GM23338 (cell line): Measurements from ENCODE around the gene ERI3.

Source experiments
- CREB1 ChIP-seq: fragments of 250-450 bp; sonication (Bioruptor Pico); IDR thresholded peaks from 2 replicates; pipeline ENCODE4 v1.5.0; 2020; ENCODE audit warnings: low read depth, mild to moderate bottlenecking, moderate library complexity
- ETS1 ChIP-seq: IDR thresholded peaks from 2 replicates; pipeline ENCODE4 v1.6.1; 2016; ENCODE audit warnings: antibody characterized with exemption
- EZH2 ChIP-seq: fragments of 200-600 bp; sonication (generic); IDR thresholded peaks from one replicate; pipeline ENCODE4 v1.8.0; 2017; ENCODE audit warnings: antibody characterized with exemption, mild to moderate bottlenecking, low read depth; ENCODE audit not compliant: unreplicated experiment
- EZH2phosphoT487 ChIP-seq: fragments of 200-600 bp; sonication (generic); IDR thresholded peaks from one replicate; pipeline ENCODE4 v1.8.1; 2018; ENCODE audit warnings: antibody characterized with exemption; ENCODE audit not compliant: unreplicated experiment
- JUNB ChIP-seq: IDR thresholded peaks from one replicate; pipeline ENCODE4 v1.6.1; 2016; ENCODE audit warnings: antibody characterized with exemption; ENCODE audit not compliant: unreplicated experiment
- NANOG ChIP-seq: IDR thresholded peaks from 2 replicates; pipeline ENCODE4 v1.6.1; 2016; ENCODE audit warnings: antibody characterized with exemption, borderline replicate concordance
- POLR2AphosphoS5 ChIP-seq: IDR thresholded peaks from 2 replicates; pipeline ENCODE4 v1.6.1; 2016; ENCODE audit warnings: antibody characterized with exemption, low read depth
- ZNF114 ChIP-seq: fragments of 250-450 bp; sonication (Bioruptor Pico); IDR thresholded peaks from 2 replicates; pipeline ENCODE4 v1.5.0; 2020; ENCODE audit warnings: mild to moderate bottlenecking, moderate library complexity
- ZNF331 ChIP-seq: fragments of 250-450 bp; sonication (Bioruptor Pico); IDR thresholded peaks from 2 replicates; pipeline ENCODE4 v1.5.0; 2020; ENCODE audit warnings: low read depth, mild to moderate bottlenecking, moderate library complexity
- TF ChIP-seq, protein P1 (sequence below), 2 experiments: fragments of 200-600 bp in 1 of 2; sonication (generic) in 1 of 2; conservative IDR thresholded peaks; 2 replicates each; pipeline versions ENCODE4 v1.5.1 to v1.6.1; 2016 to 2017; ENCODE audit warnings: antibody characterized with exemption in 2 of 2, low read depth in 2 of 2, mild to moderate bottlenecking in 2 of 2, moderate library complexity in 1 of 2
- TF ChIP-seq, protein P2 (sequence below): IDR thresholded peaks from one replicate; pipeline ENCODE4 v1.6.1; 2018; ENCODE audit warnings: antibody characterized with exemption; ENCODE audit not compliant: unreplicated experiment

DNA sequence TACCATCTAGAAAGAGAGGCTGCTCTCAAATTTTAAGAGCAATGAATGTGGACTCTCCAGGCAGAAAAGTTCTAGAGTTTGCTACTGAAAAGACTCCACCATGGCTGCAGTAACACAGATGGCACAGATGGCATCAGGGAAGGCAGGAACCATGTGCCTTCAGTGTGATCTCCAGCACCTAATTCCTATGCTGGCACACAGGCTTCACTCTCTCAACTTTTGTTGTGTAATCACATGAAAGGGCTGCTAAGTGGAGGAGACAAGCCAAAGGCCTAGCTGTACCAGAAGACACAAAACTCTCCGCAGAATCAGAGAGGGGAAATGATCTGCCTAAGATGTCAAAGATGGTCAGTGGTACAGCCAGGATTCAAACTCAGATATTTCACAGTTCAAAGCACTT lies 31.1 kb downstream of the ERI3 start:
- TF ChIP-seq, protein P1, sequence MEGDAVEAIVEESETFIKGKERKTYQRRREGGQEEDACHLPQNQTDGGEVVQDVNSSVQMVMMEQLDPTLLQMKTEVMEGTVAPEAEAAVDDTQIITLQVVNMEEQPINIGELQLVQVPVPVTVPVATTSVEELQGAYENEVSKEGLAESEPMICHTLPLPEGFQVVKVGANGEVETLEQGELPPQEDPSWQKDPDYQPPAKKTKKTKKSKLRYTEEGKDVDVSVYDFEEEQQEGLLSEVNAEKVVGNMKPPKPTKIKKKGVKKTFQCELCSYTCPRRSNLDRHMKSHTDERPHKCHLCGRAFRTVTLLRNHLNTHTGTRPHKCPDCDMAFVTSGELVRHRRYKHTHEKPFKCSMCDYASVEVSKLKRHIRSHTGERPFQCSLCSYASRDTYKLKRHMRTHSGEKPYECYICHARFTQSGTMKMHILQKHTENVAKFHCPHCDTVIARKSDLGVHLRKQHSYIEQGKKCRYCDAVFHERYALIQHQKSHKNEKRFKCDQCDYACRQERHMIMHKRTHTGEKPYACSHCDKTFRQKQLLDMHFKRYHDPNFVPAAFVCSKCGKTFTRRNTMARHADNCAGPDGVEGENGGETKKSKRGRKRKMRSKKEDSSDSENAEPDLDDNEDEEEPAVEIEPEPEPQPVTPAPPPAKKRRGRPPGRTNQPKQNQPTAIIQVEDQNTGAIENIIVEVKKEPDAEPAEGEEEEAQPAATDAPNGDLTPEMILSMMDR (conservative IDR thresholded peaks at IDR 0.05; ENCODE audit: low read depth in 2 of 2): no peak
- TF ChIP-seq POLR2AphosphoS5: no peak
- TF ChIP-seq ZNF114 (CRISPR knock-in tag): no peak
- no peak for TF ChIP-seq EZH2phosphoT487
- no peak for TF ChIP-seq ZNF331
- no peak for TF ChIP-seq EZH2
- TF ChIP-seq, protein P2, sequence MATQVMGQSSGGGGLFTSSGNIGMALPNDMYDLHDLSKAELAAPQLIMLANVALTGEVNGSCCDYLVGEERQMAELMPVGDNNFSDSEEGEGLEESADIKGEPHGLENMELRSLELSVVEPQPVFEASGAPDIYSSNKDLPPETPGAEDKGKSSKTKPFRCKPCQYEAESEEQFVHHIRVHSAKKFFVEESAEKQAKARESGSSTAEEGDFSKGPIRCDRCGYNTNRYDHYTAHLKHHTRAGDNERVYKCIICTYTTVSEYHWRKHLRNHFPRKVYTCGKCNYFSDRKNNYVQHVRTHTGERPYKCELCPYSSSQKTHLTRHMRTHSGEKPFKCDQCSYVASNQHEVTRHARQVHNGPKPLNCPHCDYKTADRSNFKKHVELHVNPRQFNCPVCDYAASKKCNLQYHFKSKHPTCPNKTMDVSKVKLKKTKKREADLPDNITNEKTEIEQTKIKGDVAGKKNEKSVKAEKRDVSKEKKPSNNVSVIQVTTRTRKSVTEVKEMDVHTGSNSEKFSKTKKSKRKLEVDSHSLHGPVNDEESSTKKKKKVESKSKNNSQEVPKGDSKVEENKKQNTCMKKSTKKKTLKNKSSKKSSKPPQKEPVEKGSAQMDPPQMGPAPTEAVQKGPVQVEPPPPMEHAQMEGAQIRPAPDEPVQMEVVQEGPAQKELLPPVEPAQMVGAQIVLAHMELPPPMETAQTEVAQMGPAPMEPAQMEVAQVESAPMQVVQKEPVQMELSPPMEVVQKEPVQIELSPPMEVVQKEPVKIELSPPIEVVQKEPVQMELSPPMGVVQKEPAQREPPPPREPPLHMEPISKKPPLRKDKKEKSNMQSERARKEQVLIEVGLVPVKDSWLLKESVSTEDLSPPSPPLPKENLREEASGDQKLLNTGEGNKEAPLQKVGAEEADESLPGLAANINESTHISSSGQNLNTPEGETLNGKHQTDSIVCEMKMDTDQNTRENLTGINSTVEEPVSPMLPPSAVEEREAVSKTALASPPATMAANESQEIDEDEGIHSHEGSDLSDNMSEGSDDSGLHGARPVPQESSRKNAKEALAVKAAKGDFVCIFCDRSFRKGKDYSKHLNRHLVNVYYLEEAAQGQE: no peak
- TF ChIP-seq JUNB: no peak
- TF ChIP-seq CREB1 (CRISPR knock-in tag): no peak
- no peak for TF ChIP-seq NANOG
- TF ChIP-seq ETS1: no peak
